ENCODE results near the gene GAB2.

The GAB2 gene

GRCh38 chr11:78397398-78397797 is 20.2 kb downstream of the GAB2 start:
- no peak for DNase-seq

DNA sequence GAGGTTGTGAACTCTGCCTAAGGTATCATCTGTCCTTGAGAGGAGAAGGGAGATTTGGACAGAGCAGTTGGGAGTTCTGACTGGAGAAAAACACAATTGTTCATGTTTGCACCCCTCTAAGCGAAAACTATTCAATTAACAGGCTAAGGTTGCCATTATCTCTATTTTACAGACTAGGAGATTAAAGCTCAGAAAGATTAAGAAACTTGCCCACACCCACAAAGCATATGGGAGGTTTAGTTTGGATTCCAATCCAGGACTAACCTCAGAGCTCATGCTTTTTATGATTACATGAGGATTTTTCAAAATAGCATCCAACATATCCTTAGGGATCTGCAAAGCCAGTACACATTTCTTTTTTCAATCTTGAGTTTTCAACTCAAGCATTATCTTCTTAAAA is 22.0 kb downstream of the GAB2 start:
- no peak for DNase-seq

- no peak for DNase-seq
These were observed 24.8 kb downstream of the GAB2 start for GRCh38 chr11:78392854-78393253.

GRCh38 chr11:78391424-78391823 is 26.2 kb downstream of the GAB2 start:
- no peak for DNase-seq

DNA sequence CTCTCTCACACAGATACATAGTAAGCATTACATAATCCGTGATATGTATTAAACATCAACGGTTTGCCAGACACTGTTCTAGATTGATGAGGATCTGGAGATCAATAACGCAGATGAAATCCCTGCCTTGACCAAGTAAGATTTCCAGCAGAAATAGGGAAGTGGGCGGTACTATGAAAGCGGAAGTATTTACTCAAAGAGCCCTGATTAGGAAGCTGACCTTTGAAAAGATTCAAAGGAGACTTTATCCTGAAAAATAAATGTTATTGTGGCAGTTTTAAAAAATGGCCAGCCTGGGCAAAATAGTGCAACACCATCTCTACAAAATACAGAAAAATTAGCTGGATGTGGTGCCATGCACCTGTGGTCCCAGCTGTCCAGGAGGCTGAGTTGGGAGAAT is 26.8 kb downstream of the GAB2 start:
- DNase-seq: no peak

DNA sequence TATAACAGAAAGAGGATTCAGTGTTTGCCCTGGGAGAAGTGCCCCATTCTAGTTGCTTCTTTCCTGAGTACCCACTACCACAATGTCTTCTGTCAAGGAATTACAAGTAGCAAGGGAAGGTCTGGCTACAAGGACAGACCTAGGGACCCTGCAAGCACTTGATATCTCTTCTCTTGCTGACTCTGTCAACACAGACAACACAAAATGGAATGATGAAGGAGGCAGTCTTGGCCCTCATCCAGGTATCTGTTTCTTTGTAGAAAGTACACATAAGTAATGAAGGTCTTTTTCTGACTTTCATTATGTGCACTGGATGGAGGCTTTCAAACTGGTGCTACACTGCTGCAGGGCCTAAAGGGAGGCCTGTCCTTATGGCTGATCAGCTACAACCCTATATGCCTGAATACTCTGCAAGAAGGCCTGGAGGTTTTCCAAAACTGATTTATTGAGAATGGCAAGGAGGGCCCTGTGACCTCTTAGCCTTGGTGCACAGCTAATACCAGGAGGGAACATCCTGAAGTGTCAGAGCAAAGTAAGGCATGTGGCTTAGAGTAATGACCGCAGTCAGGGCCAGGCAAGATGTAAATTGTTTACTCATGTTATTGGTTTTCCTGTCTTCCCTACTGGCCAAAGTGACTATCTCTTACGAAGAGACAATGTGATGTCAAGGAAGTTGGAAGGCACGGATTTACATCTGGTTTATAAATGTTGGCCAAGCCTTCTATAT is 31.2 kb downstream of the GAB2 start:
- DNase-seq: no peak

GRCh38 chr11:78385205-78385604 is 32.4 kb downstream of the GAB2 start:
- DNase-seq: no peak

DNA sequence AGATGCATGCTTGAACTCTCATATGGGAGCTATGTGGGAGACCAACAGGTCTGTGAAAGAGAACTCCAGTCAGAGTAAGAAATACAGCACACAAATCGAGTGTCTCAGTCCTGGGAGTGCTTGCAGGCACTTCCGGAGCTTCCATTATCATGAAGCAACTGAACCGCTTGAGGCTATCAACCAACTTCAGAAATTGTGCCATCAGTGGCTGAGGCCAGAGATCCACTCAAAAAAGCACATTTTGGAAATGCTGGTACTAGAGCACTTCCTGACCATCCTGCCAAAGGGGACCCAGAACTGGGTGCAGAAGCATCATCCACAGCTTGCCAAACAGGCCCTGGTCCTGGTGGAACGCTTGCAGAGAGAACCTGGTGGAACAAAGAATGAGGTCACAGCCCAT is 33.4 kb downstream of the GAB2 start:
- no peak for DNase-seq

GRCh38 chr11:78381865-78382264 is 35.8 kb downstream of the GAB2 start:
- no peak for DNase-seq

- DNase-seq: no peak
These were observed 37.0 kb downstream of the GAB2 start for GRCh38 chr11:78380615-78381051.

DNA sequence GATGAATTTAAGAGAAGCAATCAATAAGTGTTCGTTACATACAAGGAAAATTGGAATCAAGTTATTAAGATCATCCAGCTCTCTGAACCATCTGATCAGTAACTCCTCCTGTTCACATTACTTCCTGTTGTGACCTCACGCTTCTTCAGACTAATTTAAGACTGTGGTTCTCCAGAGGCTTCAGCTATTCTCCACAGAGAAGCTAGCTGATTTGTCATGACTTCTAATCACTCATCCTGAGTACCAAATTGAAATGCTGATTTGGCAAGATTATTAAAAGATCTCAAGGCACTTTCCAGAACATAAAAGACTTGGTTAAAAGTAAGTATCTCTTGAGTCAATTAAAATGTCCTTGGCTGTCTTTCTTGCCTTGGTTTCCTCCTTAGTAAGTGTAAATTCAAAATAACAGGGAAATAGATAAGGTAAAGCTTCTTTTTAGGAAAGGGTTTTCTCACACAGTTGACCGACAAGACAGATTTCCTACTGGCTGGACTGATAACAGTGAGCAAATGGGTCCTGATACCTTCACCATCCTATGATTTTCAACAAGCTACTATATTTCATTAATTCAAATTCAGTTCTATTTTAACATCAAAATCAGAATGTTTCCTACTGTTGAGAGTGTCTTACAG is 38.5 kb downstream of the GAB2 start:
- no peak for DNase-seq

DNA sequence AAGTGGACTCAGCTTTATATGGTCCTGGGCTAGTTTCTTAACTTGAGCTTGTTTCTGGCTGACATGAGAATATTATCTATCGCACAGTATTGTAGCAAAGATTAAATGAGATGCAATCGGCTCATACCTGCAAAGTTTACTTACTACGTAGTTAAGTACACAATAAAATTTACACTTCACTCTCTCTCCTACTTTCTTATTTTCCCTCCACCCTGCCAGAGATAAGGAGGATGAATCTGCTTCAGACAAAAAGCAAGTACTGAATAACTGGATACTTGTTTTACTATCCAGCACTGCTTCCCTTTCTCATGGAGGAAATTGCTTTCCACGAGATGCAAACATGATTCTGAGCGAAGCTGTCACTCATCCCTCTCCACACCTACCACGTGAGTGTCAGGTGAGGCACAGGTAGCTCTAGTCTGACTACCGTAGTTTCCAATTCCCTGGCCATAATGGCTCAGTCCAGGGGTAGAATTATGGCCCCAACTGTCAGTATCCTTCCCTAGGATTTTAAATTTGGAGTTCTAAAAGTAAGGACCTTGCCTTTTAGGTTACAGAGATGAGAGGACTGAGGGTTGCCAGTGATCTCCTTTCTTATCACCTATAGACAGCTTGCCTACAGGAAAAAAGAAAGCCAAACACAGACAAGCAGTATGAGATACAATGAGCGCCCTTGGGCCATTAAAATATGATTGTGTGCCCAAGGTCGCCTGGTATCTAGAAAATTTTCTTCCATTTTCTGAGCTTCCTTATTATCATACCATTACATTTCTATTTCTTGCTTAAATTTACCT is 39.8 kb downstream of the GAB2 start:
- DNase-seq: no peak

DNA sequence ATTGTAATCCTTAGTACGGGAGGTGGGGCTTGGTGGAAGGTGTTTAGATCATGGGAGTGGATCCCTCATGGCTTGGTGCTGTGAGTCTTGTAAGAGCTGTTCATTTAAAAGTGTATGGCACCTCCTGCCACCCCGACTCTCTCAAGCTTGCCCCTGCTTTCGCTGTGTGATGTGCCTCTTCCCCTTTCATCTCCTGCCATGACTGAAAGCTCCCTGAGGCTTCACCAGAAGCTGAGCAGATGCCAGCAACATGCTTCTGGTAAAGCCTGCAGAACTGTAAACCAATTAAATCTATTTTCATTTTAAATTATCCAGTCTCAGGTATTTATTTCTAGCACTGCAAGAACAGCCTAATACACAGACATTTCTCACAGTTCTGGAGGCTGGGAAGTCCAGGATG is 40.8 kb downstream of the GAB2 start:
- no peak for DNase-seq

DNA sequence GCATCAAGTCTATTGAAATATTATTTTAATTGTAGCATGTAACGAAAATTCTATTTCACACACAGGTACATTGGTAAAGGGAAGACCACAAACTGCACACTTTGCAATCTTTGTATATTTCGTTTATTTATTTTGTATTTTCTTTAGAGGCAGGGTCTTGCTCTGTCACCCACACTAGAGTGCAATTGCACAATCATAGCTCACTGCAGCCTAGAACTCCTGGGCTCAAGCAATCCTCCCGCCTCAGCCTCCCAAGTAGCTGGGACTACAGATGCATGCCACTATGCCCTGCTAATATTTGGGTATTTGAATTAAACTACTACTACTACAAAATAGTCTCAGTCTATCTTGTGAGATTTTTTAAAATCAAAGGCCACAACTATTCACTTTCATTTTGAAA is 42.7 kb downstream of the GAB2 start:
- no peak for DNase-seq

GRCh38 chr11:78373689-78374088 is 43.9 kb downstream of the GAB2 start:
- no peak for DNase-seq

GRCh38 chr11:78372114-78372768 is 45.4 kb downstream of the GAB2 start:
- no peak for DNase-seq

DNA sequence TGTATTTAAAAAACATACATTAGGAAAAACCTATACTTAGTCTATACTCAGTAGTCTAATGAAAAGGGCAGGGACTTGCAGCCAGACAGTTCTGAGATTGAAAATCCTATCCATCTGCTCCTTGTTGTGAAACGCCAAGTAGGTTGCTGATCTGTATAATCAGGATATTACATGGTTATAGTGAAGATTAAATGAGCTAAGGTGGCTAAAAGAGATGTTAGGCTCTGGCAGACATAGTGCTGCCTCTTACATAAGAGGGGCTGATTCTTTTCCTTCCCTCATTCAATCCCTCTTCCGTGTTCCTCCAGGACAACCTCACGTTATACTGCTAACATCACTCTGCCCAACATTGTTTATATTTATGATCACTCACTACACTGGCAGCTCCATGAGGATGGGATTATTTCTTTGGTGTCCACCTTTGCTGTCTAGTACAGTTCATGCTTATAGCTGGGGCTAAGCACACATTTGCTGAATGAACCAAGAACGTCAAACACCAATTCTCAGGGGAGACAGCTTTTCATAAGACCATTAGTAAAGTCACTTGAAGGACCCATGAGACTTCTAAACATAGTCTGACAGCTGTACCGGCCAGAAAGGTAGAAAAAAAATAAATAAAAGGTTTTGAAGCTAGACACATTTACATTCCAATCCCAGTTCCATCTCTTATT is 46.3 kb downstream of the GAB2 start:
- no peak for DNase-seq

DNA sequence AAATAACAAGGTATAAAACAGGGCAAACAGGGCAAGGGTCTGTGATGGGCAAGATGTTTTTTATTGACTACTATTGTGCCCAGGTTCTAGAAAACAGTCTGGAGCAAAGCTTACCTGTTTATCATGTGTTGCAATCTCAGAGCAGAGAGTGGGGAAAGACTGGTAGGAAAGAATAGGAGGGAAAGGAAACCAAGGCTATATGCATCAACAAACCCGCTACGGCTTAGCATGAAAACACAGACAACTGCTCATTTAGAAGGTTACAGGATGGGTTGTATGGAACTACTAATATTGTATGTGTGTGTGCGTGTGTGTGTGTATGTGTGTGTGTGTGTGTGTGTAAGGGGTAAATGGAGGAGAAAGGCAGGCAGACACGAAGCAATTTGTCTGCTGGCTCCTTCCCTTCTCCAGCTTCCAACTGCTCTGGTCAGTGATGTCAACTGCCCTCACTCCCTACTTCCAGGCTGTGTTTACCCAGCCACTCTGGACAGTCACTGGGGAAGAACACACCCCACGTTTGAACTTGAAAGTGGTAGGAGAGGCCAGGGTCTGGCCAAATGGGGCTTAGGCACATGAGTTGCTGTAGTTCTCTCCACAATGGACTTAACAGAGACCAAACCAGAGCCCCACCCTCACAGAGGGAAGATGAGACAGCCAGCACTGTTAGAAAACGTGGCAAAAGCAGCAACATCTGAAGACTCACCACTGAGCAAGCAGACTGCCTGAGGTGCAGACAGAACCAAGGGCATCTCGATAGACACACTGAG is 47.0 kb downstream of the GAB2 start:
- no peak for DNase-seq

GRCh38 chr11:78365381-78365792 is 52.2 kb downstream of the GAB2 start:
- DNase-seq: no peak

- DNase-seq: no peak
These were observed 53.4 kb downstream of the GAB2 start for GRCh38 chr11:78364128-78364751.

GRCh38 chr11:78363024-78363619 is 54.5 kb downstream of the GAB2 start:
- no peak for DNase-seq
